Ectodermal cell (in vitro differentiated cells): ENCODE results near the gene SLC6A5.

Source experiments
- H3K27ac ChIP-seq: 2 replicates; pipeline ENCODE4 v1.7.0; 2013; ENCODE audit warnings: mild to moderate bottlenecking, low read depth, low read length; ENCODE audit not compliant: insufficient read depth, poor library complexity, severe bottlenecking
- H3K27me3 ChIP-seq: 2 replicates; pipeline ENCODE4 v1.7.0; 2013; ENCODE audit warnings: mild to moderate bottlenecking, low read length; ENCODE audit not compliant: insufficient read depth, control insufficient read depth, poor library complexity, severe bottlenecking
- H3K36me3 ChIP-seq: one replicate; pipeline ENCODE4 v1.7.0; 2013; ENCODE audit warnings: low read length; ENCODE audit not compliant: control insufficient read depth, insufficient read depth
- H3K4me1 ChIP-seq: one replicate; pipeline ENCODE4 v1.7.0; 2013; ENCODE audit warnings: low read length; ENCODE audit not compliant: control insufficient read depth, insufficient read depth
- H3K4me3 ChIP-seq: 2 replicates; pipeline ENCODE4 v1.7.0; 2013; ENCODE audit warnings: low read depth, low read length, control low read depth; ENCODE audit not compliant: insufficient read depth
- H3K9me3 ChIP-seq: 2 replicates; pipeline ENCODE4 v1.7.0; 2013; ENCODE audit warnings: mild to moderate bottlenecking, low read length, moderate library complexity; ENCODE audit not compliant: control insufficient read depth
- WGBS, 2 experiments: methylation state at CpG; one replicate each; pipeline ENCODE4 v1.1.7; 2013; ENCODE audit warnings: missing lambda C conversion rate in 2 of 2; 5-methylcytosine and 5-hydroxymethylcytosine counted together

SLC6A5 gene

GRCh38 chr11:20620988-20621387 is 21.6 kb downstream of the SLC6A5 start:
- H3K4me1 ChIP-seq, result no peaks in the 10 kb centered on the region
- no peaks in the 10 kb centered on the region for H3K36me3 ChIP-seq
- H3K4me3 ChIP-seq, result no peak overlapping the region
- no peaks in the 10 kb centered on the region for H3K9me3 ChIP-seq
- no peak overlapping the region for H3K27ac ChIP-seq
- 88 to 90% methylated on average over 2 of the region's 2 CpGs for WGBS, 2 experiments
- H3K27me3 ChIP-seq, result no peaks in the 10 kb centered on the region

- H3K36me3 ChIP-seq, result no peaks in the 10 kb centered on the region
- H3K4me1 ChIP-seq, result no peaks in the 10 kb centered on the region
- no peak overlapping the region for H3K4me3 ChIP-seq
- H3K9me3 ChIP-seq, result no peaks in the 10 kb centered on the region
- WGBS, 2 experiments, result 29% methylated on average over 6 of the region's 6 CpGs
- no peak overlapping the region for H3K27ac ChIP-seq
- H3K27me3 ChIP-seq, result no peaks in the 10 kb centered on the region
Measured at GRCh38 chr11:20621679-20622078, 22.3 kb downstream of the SLC6A5 start.

DNA sequence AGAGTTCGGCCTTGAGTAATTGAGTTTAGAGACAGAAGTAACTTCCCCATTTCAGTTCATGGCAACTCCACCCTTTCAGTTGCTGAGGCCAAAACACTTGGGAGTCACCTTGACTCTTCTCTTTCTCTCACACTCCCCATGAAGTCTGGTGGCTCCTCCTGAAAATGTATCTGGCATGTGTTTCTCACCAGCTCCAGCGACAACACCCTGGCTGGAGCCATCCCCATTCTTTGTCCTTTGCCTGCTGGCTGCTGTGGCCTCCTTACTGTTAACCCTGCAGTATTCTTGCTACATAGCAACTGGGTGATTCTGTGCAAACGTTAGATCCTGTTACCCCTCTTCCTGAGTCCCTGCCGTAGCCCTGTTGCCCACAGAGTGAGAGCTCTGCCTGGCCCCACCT is 23.8 kb downstream of the SLC6A5 start:
- no peaks in the 10 kb centered on the region for H3K9me3 ChIP-seq
- no peaks in the 10 kb centered on the region for H3K36me3 ChIP-seq
- H3K4me1 ChIP-seq, result no peaks in the 10 kb centered on the region
- no peak overlapping the region for H3K4me3 ChIP-seq
- H3K27ac ChIP-seq, result no peak overlapping the region
- WGBS, 2 experiments, result 79 to 82% methylated on average over 4 of the region's 4 CpGs
- no peaks in the 10 kb centered on the region for H3K27me3 ChIP-seq

GRCh38 chr11:20626279-20626678 is 26.9 kb downstream of the SLC6A5 start:
- Histone ChIP-seq H3K9me3 (no peaks in the 10 kb centered on the region), H3K4me3 (no peak overlapping the region), H3K4me1 (no peaks in the 10 kb centered on the region), H3K27ac (no peak overlapping the region), H3K36me3 (no peaks in the 10 kb centered on the region), H3K27me3 (no peaks in the 10 kb centered on the region)
- 88% methylated on average over 4 of the region's 4 CpGs for WGBS, 2 experiments

GRCh38 chr11:20627026-20627425 is 27.6 kb downstream of the SLC6A5 start:
- Histone ChIP-seq H3K36me3 (no peaks in the 10 kb centered on the region), H3K27me3 (no peaks in the 10 kb centered on the region), H3K9me3 (no peaks in the 10 kb centered on the region), H3K4me3 (no peak overlapping the region), H3K27ac (no peak overlapping the region), H3K4me1 (peaks cover 2% of the 10 kb centered on the region)
- 94 to 95% methylated on average over 1 to 3 of the region's 3 CpGs for WGBS, 2 experiments

- Histone ChIP-seq H3K27me3 (no peaks in the 10 kb centered on the region), H3K4me3 (no peak overlapping the region), H3K27ac (no peak overlapping the region), H3K36me3 (no peaks in the 10 kb centered on the region), H3K9me3 (no peaks in the 10 kb centered on the region), H3K4me1 (peaks cover 2% of the 10 kb centered on the region)
- WGBS, 2 experiments, result 92 to 94% methylated on average over 3 of the region's 3 CpGs
Measured at GRCh38 chr11:20627701-20628100, 28.3 kb downstream of the SLC6A5 start.

DNA sequence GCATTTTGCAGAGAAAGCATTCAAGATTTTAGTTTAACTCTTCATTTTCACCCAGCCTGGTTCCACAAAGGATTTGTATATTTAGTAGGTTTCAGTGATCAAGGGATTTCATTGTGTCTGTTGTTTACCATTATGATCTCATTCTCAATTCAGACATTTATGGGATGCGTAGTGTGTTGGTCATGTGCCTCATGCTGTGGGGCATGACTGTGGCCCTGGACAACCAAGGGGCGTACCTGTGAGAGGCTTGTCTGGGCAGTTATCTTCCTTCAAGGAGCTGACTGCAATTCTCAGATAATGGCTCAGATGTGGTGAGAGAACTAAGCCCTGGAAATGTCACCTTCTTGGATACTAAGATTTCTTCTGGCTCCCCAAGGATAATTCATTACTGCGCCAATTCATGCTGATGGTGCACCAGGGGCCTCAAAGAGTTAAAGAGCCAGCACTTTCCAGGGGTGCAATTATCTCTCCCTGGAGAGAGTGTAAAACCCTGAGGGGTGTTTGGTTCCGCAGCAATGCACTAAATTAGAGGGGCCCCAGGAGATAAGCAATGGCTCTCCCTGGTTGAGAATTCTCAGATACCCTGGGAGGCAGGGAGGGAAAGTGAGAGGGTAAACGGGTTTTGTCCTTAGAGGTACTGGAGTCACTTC is 32.2 kb downstream of the SLC6A5 start:
- H3K27ac ChIP-seq, result no peak overlapping the region
- WGBS, 2 experiments, result 77 to 84% methylated on average over 5 of the region's 5 CpGs

DNA sequence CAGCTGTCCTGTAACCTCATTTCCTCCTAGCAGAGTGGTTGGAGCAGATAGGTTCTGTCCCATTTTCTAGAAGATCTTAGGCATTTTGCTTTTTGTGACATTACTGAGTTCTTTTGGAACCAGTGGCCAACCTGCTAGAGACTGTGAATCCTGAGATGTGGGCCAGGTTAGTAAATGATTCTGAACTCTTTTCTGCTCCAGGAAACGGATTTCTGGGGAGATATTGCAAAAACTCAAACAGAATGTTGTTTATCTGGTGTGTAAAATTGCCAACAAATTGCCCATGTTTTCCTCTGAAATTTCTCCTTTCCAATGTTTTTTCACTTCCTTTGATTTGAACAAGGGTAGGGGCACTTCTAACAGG is 32.7 kb downstream of the SLC6A5 start:
- Histone ChIP-seq H3K36me3 (no peaks in the 10 kb centered on the region), H3K27me3 (no peaks in the 10 kb centered on the region), H3K4me1 (peaks cover 2% of the 10 kb centered on the region), H3K9me3 (no peaks in the 10 kb centered on the region), H3K27ac (no peak overlapping the region), H3K4me3 (no peak overlapping the region)
- 85 to 87% methylated on average over 1 of the region's 1 CpG for WGBS, 2 experiments

More for the DNA sequence above, 32.2 kb downstream of the SLC6A5 start:
- Histone ChIP-seq H3K36me3 (no peaks in the 10 kb centered on the region), H3K27me3 (no peaks in the 10 kb centered on the region), H3K9me3 (no peaks in the 10 kb centered on the region), H3K4me1 (peaks cover 2% of the 10 kb centered on the region), H3K4me3 (no peak overlapping the region)

- Histone ChIP-seq H3K9me3 (no peaks in the 10 kb centered on the region), H3K27ac (no peak overlapping the region), H3K4me1 (peaks cover 2% of the 10 kb centered on the region), H3K36me3 (no peaks in the 10 kb centered on the region), H3K27me3 (no peaks in the 10 kb centered on the region), H3K4me3 (no peak overlapping the region)
- 90 to 93% methylated on average over 3 to 5 of the region's 5 CpGs for WGBS, 2 experiments
Measured at GRCh38 chr11:20634044-20634443, 34.6 kb downstream of the SLC6A5 start.

DNA sequence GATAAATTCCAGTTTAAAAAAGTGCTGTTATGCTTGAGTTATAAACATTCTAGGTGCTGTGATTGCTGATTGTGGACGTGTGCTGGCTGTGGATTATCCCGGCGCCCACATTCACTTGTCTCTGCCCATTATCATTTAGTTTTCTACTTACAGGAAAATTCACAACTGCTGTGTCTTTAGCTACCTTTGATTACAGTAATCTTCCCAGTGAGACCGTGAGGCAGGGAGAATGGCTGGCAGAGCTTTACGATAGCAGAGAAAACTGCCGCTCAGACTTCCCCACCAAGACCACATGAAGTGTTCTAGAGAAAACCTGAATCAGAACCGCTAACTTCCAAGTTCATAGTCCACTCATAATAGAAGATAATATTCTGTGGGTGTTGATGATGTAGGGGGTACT is 35.4 kb downstream of the SLC6A5 start:
- WGBS, 2 experiments, result 93 to 98% methylated on average over 6 of the region's 7 CpGs

DNA sequence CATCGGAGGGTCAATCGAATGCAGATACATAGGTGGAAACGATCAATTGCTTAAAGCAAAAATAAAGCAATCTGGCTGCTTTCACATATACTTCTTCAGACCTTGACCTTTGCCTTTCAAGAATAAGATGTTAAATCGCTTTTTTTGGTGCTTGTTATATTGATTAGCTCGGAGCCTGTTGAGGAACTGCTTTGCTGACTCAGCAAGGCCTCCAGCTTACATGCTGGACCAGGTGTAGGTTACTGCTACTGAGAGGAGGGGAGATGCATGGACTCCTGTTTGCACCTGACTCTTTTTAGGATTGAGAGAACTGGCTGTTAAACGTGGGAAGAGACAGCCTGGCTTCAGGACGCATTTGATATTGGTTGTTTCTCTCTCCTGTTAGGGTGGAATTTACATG is 38.7 kb downstream of the SLC6A5 start:
- H3K9me3 ChIP-seq, result no peaks in the 10 kb centered on the region
- 81 to 84% methylated on average over 7 of the region's 7 CpGs for WGBS, 2 experiments
- no peak overlapping the region for H3K4me3 ChIP-seq
- H3K27me3 ChIP-seq, result no peaks in the 10 kb centered on the region
- H3K27ac ChIP-seq, result no peak overlapping the region
- no peaks in the 10 kb centered on the region for H3K4me1 ChIP-seq
- H3K36me3 ChIP-seq, result no peaks in the 10 kb centered on the region

More for the DNA sequence above, 35.4 kb downstream of the SLC6A5 start:
- peaks cover 2% of the 10 kb centered on the region for H3K4me1 ChIP-seq
- no peaks in the 10 kb centered on the region for H3K36me3 ChIP-seq
- no peaks in the 10 kb centered on the region for H3K9me3 ChIP-seq
- H3K27ac ChIP-seq, result no peak overlapping the region
- no peak overlapping the region for H3K4me3 ChIP-seq
- H3K27me3 ChIP-seq, result no peaks in the 10 kb centered on the region
